DMS153 treated with DMSO at 0.1 percent for 48 hours (cell line): ENCODE measurements around the gene THRAP3.

Experiments
- DNase-seq: peaks from one replicate; lab custom pipeline; 2025; ENCODE audit not compliant: unreplicated experiment; lab: John Stamatoyannopoulos, UW

Gene THRAP3

GRCh38 chr1:36297062-36297461 is 72.8 kb downstream of the THRAP3 start:
- DNase-seq = no peak

GRCh38 chr1:36298640-36299039 is 74.4 kb downstream of the THRAP3 start:
- no peak for DNase-seq

- DNase-seq = no peak
Measured at GRCh38 chr1:36300526-36300925, 76.3 kb downstream of the THRAP3 start.

GRCh38 chr1:36301220-36301619 is 77.0 kb downstream of the THRAP3 start:
- no peak for DNase-seq

GRCh38 chr1:36303244-36303643 is 79.0 kb downstream of the THRAP3 start:
- DNase-seq = no peak

- DNase-seq = no peak
Measured at GRCh38 chr1:36303650-36304360, 79.6 kb downstream of the THRAP3 start.

GRCh38 chr1:36304521-36304920 is 80.3 kb downstream of the THRAP3 start:
- no peak for DNase-seq

GRCh38 chr1:36304970-36305914 is 81.0 kb downstream of the THRAP3 start:
- DNase-seq = no peak

GRCh38 chr1:36305915-36306209 is 81.6 kb downstream of the THRAP3 start:
- DNase-seq = no peak

GRCh38 chr1:36306210-36306901 is 82.1 kb downstream of the THRAP3 start, which contains the start of gene SH3D21:
TSS of gene SH3D21 (plus strand) at chr1:36306368. CDS start at chr1:36306421, 53 bp downstream.
- peak; percentile 82 for DNase-seq

GRCh38 chr1:36306902-36307456 is 82.7 kb downstream of the THRAP3 start:
- peak; percentile 98 for DNase-seq

- DNase-seq = no peak
Measured at GRCh38 chr1:36307601-36308330, 83.5 kb downstream of the THRAP3 start.

- DNase-seq = no peak
Measured at GRCh38 chr1:36309397-36309796, 85.2 kb downstream of the THRAP3 start.

GRCh38 chr1:36320291-36320761 is 96.1 kb downstream of the THRAP3 start:
- DNase-seq = no peak

- no peak for DNase-seq
Measured at GRCh38 chr1:36320767-36321118, 96.5 kb downstream of the THRAP3 start.

GRCh38 chr1:36321119-36321951 is 97.1 kb downstream of the THRAP3 start:
- DNase-seq = no peak

GRCh38 chr1:36322041-36322785 is 98.0 kb downstream of the THRAP3 start:
- no peak for DNase-seq

GRCh38 chr1:36322786-36323635 is 98.8 kb downstream of the THRAP3 start:
- no peak for DNase-seq
